Retinal pigment epithelial cell (primary cell): ENCODE data around the gene ADGRG1.

ENCODE experiments used
- DNase-seq: peaks from one replicate; pipeline ENCODE4 v3.0.0-alpha.2; 2010; ENCODE audit warnings: low read depth
- H3K4me3 ChIP-seq: 2 replicates; pipeline ENCODE4 v1.5.1; 2011; ENCODE audit warnings: mild to moderate bottlenecking, low read length, control low read depth, moderate library complexity
- TF ChIP-seq, protein P1 (sequence below): conservative IDR thresholded peaks from 2 replicates; pipeline ENCODE4 v1.5.1; 2011; ENCODE audit warnings: low read depth, low read length, control low read depth, inconsistent platforms

The ADGRG1 gene

DNA sequence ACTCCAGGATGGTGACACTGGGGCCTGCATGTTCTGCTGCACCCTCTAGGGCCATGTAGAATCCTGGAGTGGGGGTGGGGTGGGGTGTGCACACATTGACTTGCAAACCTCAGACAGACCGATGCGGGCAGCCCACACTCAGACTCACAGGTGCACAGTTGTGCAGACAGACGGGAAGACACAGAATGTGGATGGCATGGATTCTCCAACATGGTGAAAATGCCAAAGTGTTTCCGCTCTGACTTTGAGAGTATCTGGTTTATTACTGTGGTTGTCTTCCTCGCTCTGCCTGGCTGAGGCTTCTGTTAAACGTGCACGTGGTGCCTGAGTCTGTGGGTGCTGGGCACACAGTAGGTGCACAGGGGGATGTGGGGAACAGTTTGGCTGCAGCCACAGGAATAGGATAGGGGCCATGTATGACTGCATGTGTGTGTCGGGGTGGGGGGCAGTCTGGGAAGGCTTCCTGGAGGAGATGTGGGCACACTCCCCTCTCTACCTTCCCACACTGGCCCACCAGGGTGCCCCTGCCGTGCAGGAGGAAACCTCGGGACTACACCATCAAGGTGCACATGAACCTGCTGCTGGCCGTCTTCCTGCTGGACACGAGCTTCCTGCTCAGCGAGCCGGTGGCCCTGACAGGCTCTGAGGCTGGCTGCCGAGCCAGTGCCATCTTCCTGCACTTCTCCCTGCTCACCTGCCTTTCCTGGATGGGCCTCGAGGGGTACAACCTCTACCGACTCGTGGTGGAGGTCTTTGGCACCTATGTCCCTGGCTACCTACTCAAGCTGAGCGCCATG is 30.6 kb downstream of the ADGRG1 start:
- TF ChIP-seq, protein P1, sequence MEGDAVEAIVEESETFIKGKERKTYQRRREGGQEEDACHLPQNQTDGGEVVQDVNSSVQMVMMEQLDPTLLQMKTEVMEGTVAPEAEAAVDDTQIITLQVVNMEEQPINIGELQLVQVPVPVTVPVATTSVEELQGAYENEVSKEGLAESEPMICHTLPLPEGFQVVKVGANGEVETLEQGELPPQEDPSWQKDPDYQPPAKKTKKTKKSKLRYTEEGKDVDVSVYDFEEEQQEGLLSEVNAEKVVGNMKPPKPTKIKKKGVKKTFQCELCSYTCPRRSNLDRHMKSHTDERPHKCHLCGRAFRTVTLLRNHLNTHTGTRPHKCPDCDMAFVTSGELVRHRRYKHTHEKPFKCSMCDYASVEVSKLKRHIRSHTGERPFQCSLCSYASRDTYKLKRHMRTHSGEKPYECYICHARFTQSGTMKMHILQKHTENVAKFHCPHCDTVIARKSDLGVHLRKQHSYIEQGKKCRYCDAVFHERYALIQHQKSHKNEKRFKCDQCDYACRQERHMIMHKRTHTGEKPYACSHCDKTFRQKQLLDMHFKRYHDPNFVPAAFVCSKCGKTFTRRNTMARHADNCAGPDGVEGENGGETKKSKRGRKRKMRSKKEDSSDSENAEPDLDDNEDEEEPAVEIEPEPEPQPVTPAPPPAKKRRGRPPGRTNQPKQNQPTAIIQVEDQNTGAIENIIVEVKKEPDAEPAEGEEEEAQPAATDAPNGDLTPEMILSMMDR: no peak
- no peak for DNase-seq
- no peak overlapping the region for H3K4me3 ChIP-seq

DNA sequence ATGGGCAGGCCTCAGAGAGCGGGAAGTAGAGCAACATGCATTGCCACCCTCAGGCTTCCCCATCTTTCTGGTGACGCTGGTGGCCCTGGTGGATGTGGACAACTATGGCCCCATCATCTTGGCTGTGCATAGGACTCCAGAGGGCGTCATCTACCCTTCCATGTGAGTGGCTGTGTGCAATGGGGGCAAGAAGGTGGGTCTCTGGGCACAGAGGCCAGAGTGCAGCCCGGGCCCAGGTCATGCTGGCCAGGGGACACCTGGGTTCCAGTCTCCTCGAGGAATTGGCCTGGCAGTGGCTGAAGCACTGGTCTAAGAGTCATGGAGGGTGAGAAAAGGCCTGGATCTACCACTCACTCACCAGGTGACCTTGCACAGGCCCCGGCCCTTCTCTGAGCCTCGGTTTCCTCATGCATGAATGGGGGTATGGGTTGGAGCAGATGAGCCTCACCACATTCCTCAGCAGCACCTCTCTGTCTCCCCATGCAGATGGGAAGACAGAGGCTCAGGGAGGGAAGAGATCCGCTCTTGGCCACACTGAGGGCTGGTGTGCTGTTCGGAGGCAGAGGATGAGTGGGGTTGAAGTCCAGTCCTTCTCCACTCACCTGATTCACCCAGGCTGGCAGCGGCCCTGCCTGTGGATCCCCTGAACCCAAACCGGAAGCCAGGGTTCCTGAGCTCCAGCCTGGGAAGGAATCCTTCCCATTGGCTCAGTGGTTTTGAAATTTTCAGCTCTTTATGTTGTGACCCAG is 32.5 kb downstream of the ADGRG1 start:
- no peak for DNase-seq
- no peak overlapping the region for H3K4me3 ChIP-seq
- TF ChIP-seq, protein P1: no peak

DNA sequence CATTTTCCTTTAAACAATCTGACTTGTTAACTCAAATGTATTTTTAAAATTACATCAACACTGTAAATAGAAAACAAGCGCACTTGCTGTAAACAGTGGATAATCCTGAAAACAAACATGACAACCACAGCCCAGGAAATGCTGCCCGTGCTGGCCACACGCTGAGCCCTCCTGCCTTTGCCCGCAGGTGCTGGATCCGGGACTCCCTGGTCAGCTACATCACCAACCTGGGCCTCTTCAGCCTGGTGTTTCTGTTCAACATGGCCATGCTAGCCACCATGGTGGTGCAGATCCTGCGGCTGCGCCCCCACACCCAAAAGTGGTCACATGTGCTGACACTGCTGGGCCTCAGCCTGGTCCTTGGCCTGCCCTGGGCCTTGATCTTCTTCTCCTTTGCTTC is 33.1 kb downstream of the ADGRG1 start:
- no peak overlapping the region for H3K4me3 ChIP-seq
- TF ChIP-seq, protein P1: no peak
- DNase-seq: no peak

DNA sequence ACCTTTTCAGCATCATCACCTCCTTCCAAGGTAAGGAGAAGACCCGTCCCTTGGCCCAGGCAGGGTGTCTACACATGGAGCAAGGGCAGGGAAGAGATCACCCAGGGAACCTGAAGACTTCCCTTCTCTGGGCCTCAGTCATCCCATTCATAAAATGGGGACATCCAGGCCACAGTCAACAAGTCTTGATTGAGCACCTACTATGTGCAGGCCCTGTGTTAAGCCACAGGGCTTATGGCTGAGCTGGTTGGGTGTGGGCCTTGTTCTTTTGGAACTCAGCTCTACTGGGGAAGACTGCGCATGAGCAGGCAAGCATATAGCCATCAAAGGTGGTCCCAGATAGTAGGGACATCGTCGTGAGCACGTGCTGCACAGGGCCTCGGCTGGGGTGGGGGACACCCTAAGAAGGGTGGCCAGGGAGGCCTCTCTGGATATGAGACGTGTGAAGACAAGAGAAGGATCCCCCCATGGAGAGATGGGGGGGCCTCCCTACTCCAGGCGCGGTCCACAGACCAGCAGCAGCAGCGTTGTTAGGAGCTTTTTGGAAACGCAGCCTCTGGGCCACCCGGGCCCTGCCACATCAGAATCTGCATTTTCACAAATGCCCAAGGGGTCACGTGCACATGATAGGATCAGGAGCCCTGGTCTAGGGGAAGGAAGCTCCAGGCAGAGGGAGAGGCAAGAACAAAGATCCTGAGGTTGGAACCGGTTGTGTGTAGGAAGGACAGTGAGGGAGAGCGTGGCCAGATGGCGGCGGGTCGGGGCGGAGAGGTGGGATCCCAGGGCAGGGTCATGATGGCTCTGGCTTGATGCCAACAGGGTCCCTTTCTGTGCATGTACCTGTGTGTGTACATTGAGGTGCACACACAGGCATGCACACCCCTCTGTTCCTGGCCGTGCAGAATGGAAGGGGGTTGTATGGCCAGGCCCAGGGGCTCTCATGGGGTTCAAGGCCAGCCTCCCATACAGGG is 33.8 kb downstream of the ADGRG1 start:
- H3K4me3 ChIP-seq: no peak overlapping the region
- DNase-seq: no peak
- TF ChIP-seq, protein P1: no peak

DNA sequence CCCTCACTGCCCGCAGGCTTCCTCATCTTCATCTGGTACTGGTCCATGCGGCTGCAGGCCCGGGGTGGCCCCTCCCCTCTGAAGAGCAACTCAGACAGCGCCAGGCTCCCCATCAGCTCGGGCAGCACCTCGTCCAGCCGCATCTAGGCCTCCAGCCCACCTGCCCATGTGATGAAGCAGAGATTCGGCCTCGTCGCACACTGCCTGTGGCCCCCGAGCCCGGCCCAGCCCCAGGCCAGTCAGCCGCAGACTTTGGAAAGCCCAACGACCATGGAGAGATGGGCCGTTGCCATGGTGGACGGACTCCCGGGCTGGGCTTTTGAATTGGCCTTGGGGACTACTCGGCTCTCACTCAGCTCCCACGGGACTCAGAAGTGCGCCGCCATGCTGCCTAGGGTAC is 35.0 kb downstream of the ADGRG1 start:
- H3K4me3 ChIP-seq: no peak overlapping the region
- no peak for DNase-seq
- TF ChIP-seq, protein P1: no peak

DNA sequence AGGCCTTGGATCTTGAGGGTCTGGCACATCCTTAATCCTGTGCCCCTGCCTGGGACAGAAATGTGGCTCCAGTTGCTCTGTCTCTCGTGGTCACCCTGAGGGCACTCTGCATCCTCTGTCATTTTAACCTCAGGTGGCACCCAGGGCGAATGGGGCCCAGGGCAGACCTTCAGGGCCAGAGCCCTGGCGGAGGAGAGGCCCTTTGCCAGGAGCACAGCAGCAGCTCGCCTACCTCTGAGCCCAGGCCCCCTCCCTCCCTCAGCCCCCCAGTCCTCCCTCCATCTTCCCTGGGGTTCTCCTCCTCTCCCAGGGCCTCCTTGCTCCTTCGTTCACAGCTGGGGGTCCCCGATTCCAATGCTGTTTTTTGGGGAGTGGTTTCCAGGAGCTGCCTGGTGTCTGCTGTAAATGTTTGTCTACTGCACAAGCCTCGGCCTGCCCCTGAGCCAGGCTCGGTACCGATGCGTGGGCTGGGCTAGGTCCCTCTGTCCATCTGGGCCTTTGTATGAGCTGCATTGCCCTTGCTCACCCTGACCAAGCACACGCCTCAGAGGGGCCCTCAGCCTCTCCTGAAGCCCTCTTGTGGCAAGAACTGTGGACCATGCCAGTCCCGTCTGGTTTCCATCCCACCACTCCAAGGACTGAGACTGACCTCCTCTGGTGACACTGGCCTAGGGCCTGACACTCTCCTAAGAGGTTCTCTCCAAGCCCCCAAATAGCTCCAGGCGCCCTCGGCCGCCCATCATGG is 35.7 kb downstream of the ADGRG1 start:
- no peak for DNase-seq
- TF ChIP-seq, protein P1: peak; percentile 18
- no peak overlapping the region for H3K4me3 ChIP-seq
